ES-I3 (cell line): Measurements from ENCODE around the gene CRACDL.

ENCODE experiments used
- H3K36me3 ChIP-seq: 2 replicates; pipeline ENCODE4 v1.6.1; 2013; ENCODE audit warnings: mild to moderate bottlenecking, low read length, control low read depth, moderate library complexity; ENCODE audit not compliant: insufficient read depth
- H3K4me1 ChIP-seq: 2 replicates; pipeline ENCODE4 v1.6.1; 2013; ENCODE audit warnings: mild to moderate bottlenecking, control low read depth, low read length; ENCODE audit not compliant: insufficient read depth
- H3K9ac ChIP-seq: 2 replicates; pipeline ENCODE4 v1.6.1; 2013; ENCODE audit warnings: low read depth, mild to moderate bottlenecking, low read length, moderate library complexity
- H3K9me3 ChIP-seq: 2 replicates; pipeline ENCODE4 v1.6.1; 2013; ENCODE audit warnings: mild to moderate bottlenecking, low read length, moderate library complexity; ENCODE audit not compliant: control insufficient read depth, insufficient read depth

CRACDL gene, protein sequence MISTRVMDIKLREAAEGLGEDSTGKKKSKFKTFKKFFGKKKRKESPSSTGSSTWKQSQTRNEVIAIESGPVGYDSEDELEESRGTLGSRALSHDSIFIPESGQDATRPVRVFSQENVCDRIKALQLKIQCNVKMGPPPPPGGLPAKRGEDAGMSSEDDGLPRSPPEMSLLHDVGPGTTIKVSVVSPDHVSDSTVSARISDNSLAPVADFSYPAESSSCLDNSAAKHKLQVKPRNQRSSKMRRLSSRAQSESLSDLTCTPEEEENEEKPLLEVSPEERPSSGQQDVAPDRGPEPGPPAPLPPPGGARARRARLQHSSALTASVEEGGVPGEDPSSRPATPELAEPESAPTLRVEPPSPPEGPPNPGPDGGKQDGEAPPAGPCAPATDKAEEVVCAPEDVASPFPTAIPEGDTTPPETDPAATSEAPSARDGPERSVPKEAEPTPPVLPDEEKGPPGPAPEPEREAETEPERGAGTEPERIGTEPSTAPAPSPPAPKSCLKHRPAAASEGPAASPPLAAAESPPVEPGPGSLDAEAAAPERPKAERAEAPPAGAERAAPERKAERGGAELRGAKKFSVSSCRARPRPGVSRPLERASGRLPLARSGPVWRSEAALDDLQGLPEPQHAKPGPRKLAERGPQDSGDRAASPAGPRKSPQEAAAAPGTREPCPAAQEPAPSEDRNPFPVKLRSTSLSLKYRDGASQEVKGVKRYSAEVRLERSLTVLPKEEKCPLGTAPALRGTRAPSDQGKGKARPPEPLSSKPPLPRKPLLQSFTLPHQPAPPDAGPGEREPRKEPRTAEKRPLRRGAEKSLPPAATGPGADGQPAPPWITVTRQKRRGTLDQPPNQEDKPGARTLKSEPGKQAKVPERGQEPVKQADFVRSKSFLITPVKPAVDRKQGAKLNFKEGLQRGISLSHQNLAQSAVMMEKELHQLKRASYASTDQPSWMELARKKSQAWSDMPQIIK

DNA sequence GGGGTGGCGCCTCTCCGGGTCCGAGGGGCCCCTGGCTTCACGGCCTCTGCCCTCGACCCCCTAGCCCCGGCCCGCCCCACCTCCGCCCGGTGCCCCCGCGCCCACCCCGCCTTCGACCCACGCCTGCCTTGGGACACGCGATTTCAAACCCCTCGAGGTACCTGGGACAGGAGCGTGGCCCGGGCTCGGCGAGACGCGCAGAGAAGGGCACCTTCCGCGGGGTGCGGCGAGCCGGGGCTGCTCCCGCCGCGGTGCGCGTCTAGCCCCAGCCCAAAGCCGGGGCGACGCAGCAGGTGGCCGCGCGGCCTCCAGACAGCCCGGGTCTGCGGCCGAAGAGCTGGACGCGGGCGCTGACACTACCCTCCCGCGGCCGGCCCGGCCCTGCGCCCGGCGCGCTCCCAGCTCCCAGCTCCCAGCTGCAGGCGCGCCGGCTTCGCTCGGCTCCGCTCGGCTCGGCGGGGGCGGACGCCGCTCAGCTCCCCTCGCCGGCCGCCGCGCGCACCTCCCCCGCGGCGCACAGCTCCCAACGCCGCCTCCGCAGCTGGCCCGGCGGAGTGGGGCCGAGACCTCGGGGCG, at the start of gene CRACDL:
Gene CRACDL (minus strand): TSS at position 449 of the 576 bp plus-strand sequence. CDS start 89,425 bp downstream, outside the sequence.
- H3K36me3 ChIP-seq, result no peaks in the 10 kb centered on the region
- no peaks in the 10 kb centered on the region for H3K4me1 ChIP-seq
- H3K9ac ChIP-seq, result peak within 1 kb of the TSS; percentile 41; the same call in 1 of the 2 replicates
- H3K9me3 ChIP-seq, result no peaks in the 10 kb centered on the region

DNA sequence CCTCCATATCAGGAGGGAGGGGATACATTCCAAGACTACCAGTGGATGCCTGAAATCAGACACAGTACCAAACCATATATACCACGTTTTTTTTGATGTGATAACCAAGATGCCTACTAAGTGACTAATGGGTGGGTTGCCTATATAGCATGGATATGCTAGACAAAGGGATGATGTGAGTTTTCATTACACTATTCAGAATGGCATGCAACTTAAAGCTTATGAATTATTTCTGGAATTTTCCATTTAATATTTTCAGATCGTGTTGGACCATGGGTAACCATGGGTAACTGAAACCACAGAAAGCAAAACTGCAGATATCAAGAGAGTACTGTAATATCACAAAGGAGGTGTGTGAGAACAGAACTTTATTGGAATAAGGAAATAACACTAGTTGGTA, 39.6 kb upstream of the CRACDL start:
- Histone ChIP-seq H3K9me3 (peaks cover 6% of the 10 kb centered on the region; the same call in 1 of the 2 replicates), H3K36me3 (no peaks in the 10 kb centered on the region), H3K9ac (no peak overlapping the region), H3K4me1 (no peaks in the 10 kb centered on the region)

DNA sequence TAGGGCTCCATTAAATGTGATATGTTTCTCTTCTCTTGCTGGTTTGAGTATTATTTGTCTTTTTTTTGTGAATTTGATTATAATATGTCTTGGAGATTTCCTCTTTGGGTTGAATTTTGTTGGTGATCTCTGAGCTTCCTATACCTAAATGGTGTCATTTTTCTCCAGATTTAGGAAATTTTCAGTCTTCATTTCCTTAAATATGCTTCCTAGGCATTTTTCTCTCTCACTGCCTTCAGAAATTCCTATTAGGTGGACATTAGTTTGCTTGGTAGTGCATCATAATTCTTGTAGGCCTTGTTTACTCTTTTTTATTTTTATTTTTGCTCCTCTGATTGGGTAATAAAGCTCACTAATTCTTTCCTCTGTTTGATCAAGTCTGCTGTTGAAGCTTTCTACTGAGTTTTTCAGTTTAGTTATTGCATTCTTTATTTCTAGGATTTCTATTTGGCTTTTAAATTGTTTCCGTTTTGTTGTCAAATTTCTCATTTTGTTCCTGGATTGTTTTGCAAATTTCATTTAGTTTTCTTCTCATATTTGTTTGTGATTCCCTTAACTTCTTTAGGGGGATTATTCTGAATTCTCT, 36.6 kb upstream of the CRACDL start:
- peaks cover 8% of the 10 kb centered on the region for H3K9me3 ChIP-seq
- no peak overlapping the region for H3K9ac ChIP-seq
- no peaks in the 10 kb centered on the region for H3K4me1 ChIP-seq
- H3K36me3 ChIP-seq, result no peaks in the 10 kb centered on the region

DNA sequence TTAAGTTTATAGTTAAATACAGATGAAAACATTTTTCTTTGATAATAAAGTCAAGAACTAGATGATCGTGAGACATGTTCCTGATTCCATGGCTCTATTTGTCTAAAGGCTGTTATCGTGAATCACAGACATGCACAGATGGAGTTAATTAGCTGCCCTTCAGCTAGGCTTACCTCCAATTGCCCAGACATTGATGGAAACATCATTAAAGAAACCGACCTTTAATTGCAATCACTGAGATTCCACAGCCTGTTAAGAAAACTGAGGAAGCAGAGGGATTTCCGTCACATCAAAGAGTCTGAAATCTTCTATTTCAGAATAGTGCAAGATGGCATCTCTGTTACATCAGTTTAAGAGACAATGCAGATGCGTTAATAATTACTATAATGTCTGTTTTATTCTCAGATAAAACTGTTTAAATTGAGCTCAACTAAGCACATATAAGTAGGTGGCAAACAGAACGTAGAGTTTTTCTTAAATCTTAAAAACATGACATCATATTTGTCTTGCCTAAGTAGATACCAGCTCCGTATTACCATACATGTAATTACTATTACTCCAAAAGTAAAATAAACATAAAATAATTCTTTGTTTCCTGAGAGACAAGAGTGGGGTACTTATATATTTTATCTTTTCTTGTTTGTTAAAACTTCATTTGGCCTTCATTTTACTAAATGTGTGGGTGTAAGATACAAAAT, 23.9 kb upstream of the CRACDL start:
- Histone ChIP-seq H3K9ac (no peak overlapping the region), H3K36me3 (no peaks in the 10 kb centered on the region; the same call in 1 of the 2 replicates), H3K9me3 (no peaks in the 10 kb centered on the region), H3K4me1 (no peaks in the 10 kb centered on the region)

DNA sequence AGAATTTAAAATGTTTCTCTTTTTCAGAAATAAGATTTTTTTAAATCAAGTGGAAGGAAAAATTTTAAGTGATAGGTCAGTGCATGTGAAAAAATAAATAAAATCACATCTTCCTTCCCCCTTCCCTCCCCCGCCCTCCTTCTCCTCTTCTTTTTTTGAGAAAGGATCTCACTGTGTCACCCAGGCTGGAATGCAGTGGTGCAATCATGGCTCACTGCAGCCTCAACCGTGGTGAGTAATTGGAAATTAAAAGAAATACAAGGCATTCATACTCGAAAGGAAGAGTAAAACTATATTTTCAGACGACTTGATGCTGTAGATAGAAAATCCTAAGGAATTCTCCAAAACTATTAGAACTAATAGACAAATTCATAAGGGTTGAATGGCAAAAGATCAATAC, 16.9 kb upstream of the CRACDL start:
- no peaks in the 10 kb centered on the region for H3K36me3 ChIP-seq
- no peak overlapping the region for H3K9ac ChIP-seq
- H3K9me3 ChIP-seq, result no peaks in the 10 kb centered on the region
- H3K4me1 ChIP-seq, result no peaks in the 10 kb centered on the region

DNA sequence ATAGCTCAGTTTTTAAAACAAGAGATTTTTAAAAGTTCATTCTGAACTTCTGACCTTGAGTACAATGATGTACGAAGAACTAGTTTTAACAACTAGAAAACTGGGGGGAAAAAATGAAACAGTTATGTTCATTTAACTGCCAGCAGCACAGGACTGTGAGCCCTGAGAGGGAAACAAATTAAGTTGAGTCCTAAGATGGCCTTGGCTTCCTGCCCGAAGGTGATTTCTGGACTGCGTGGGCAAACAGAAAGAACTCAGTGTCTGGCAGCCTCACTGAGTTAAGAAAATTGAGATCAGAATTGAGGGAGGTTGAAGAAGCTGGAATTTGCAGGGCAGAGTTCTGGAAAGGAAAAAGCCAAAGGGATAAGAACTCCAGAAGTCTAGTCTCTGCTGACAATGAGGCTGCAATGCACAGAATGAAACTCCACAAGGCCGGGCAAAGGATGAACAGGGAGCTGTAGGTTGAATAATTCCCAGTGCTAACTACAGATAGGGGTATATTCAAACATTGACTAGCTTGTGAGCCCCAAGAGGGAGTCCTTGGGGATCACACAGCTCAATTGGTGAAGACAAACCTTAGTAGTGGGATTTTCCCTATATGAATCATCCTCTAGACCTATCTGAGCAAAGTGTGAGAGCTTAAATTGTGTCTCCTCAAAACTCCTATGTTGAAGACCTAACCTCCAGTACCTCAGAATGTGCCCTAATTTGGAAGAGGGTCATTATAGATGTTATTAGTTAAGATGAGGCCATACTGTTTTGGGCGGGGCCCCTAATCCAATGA, 13.1 kb upstream of the CRACDL start:
- no peaks in the 10 kb centered on the region for H3K4me1 ChIP-seq
- H3K36me3 ChIP-seq, result no peaks in the 10 kb centered on the region
- H3K9me3 ChIP-seq, result no peaks in the 10 kb centered on the region
- no peak overlapping the region for H3K9ac ChIP-seq

DNA sequence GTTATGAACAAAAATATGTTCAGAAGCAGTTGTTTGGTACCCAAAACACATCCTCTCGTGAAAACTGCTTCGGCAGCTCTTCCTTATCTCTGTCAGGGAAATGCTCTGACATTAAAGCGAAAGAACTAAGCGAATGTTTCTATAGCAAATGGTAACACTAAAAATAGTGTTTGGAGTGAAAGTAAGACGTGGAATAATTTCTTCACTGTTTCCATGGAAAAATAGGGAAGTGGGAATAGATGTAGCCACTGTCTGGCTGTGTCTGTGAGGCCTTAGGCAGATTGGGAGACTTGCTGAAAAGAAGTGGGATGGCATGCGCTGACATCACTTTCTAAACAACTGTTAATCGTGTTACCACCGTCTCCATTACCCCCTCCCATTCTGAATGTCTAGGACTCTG, 11.5 kb upstream of the CRACDL start:
- H3K4me1 ChIP-seq, result no peaks in the 10 kb centered on the region
- H3K9ac ChIP-seq, result no peak overlapping the region
- H3K36me3 ChIP-seq, result no peaks in the 10 kb centered on the region
- H3K9me3 ChIP-seq, result no peaks in the 10 kb centered on the region

DNA sequence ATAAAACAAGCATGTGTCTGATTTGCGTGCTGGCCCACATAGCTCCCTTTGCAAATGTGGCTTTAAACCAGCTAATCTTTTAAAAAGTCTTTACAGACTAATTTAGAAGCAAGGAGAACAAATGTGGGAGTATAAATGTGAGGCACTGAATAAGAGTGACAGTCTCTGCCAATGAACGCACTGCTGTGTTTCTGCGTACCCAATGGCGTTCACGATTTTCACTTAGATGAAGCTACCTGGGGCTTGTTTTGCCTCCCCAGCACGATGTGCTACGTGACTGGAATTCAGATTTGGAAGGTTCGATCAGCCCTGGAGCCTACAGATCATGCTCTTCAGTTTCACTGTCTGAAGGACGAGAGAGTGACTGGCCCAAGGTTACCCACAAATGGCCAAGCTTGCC, 10.8 kb upstream of the CRACDL start:
- Histone ChIP-seq H3K9ac (no peak overlapping the region), H3K9me3 (no peaks in the 10 kb centered on the region), H3K36me3 (no peaks in the 10 kb centered on the region), H3K4me1 (no peaks in the 10 kb centered on the region)

DNA sequence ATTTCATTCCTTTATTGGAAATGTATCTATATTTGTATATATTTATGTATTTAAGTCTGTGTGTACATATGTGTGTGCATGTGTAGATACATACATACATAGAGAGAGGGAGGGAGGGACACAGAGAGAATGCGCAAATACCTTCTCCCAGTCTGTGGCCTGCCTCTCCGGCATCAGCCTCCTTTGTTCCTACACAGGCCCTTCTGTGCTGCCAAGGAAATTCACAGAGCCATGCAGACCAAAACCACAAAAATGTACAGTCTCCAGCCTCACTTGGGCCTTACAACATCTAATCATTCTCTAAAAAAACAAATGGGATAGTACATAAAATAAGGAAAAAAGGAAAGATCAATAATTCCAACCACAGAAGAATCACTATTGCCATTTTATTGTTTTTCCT, 8.8 kb upstream of the CRACDL start:
- Histone ChIP-seq H3K36me3 (no peaks in the 10 kb centered on the region), H3K9ac (no peak overlapping the region), H3K4me1 (no peaks in the 10 kb centered on the region), H3K9me3 (no peaks in the 10 kb centered on the region)

DNA sequence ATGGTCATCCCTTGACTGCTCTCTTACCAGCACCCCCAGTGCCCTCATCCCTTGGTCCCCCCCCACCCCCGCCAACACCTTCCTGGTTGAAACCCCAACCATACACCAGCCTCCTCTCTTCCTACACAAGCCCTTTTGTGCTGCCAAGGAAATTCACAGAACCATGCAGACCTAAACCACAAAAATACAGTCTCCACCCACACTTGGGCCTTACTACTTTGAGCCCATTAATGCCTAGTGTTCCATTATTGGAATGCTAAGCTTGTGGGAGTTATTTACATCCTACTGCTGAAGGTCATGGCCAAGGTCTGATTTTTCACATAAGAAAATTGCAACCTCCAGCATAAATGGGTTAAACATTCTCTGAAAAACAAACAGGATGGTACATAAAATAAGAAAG, 4.1 kb upstream of the CRACDL start:
- Histone ChIP-seq H3K9ac (no peak overlapping the region), H3K36me3 (no peaks in the 10 kb centered on the region), H3K4me1 (no peaks in the 10 kb centered on the region), H3K9me3 (no peaks in the 10 kb centered on the region)

DNA sequence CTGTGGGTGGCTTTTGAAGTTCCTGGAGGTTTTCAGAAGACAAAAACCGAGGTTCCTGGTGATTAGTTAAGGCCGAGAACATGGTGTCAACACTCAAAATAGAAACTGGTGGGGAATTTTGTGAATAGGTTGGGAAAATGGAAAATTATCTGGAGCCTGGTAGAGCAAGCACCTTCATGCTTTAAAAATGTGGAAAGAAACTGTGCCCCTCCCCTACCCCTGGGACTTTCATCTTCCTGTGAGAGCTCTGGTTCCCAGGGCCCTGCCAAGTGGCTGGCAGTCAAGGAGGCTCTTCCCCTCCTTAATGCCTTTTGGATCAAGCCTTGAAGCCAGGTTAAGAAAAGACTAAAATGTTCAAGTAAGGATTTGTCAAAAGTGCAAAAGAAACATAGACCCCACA, 1.9 kb upstream of the CRACDL start:
- Histone ChIP-seq H3K9ac (no peak overlapping the region), H3K9me3 (no peaks in the 10 kb centered on the region), H3K36me3 (no peaks in the 10 kb centered on the region), H3K4me1 (no peaks in the 10 kb centered on the region)

DNA sequence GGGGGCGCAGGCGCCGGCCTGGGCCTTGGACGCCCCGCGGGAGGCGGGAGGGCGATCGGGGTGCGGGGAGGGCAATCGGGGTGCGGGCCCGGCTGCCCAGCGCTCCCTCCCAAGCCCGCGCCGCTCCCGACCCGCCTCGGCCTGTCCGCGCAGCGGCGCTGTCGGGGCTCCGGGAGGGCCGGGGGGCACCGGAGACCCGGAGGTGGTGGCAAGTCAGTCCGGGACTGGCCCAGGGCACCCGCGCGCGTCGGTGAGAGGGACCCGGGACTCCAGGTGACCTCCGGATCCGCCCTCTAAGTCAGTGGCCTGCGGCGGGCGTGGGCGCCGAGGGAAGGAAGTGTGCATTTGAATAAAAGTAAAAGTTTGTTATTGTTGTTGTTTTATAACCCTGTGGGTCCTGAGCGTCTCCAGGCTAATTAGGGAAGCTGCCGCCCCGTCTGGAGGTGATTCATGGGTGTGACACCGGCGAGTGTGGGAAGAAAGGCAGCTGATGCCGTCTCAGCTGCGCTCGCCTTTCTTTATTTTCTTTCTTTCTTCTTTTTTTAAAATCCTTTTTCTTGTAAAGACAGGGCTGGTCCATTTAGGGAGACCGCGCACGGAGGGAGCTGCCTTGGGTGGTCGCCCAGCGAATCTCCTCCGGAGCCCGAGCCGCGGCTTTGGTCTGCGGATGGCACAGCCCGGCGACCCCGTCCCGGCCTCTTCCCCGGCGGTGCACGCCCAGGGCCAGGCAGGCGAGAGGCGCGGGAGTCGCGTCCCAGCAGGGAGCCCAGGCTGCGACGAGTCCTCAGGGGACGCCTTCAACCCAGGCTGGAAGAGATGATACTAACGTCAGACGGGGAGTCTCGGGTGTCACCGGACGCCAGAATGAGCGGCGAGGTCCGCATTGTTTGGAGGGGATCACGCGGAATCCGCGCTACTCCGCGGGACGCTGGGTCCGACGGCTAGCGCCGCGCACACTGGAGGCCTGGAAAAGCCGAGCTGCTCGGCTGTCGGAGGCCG, 627 bp upstream of the CRACDL start:
- peak overlapping the region; percentile 41; the same call in 1 of the 2 replicates for H3K9ac ChIP-seq
- H3K36me3 ChIP-seq, result no peaks in the 10 kb centered on the region
- H3K4me1 ChIP-seq, result no peaks in the 10 kb centered on the region
- no peaks in the 10 kb centered on the region for H3K9me3 ChIP-seq
